GOT3 (cell line): Measurements from ENCODE around the gene MACROH2A1.

Experiments
- DNase-seq: peaks from one replicate; lab custom pipeline; 2025; ENCODE audit warnings: mixed read lengths; lab: John Stamatoyannopoulos, UW

MACROH2A1 gene

DNA sequence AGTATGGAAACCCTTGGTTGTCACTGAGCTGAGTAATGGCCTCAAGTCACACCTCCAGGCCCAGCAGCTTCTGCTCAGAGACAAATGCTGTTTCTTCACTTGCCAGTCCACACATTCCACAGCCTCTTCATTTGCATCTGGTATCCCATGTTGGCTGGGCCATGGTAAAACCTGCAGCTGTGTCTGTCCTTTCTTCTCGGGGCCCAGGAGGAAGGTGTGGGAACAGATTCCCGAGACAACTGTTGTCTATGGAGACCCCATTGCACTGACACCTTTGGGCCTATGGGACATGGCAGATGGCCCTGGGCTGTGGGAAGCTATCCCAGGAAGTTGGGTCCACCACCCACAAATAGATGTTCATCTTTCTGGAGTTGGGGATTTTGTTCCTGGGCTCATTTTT lies 85.1 kb downstream of the MACROH2A1 start:
- no peak for DNase-seq

DNA sequence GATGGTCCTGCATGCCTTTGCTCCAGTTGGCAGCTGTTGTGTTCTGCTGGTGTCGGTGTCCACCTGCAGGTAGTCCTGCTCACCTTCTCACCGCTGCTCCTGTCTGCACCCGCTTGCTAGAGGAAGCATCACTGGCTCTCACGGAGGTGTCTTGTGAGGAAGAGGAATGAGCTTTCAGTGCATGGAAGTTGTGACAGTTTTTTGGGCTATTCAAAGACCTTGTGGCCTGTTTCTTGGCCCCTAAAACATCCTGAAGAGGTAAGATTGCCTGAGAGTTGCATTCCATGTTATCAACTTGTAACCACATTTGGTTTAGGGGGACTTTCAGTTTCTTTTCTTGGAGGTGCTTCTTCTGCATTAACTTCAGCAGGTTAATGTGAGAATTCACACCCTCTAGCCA lies 85.6 kb downstream of the MACROH2A1 start:
- no peak for DNase-seq

DNA sequence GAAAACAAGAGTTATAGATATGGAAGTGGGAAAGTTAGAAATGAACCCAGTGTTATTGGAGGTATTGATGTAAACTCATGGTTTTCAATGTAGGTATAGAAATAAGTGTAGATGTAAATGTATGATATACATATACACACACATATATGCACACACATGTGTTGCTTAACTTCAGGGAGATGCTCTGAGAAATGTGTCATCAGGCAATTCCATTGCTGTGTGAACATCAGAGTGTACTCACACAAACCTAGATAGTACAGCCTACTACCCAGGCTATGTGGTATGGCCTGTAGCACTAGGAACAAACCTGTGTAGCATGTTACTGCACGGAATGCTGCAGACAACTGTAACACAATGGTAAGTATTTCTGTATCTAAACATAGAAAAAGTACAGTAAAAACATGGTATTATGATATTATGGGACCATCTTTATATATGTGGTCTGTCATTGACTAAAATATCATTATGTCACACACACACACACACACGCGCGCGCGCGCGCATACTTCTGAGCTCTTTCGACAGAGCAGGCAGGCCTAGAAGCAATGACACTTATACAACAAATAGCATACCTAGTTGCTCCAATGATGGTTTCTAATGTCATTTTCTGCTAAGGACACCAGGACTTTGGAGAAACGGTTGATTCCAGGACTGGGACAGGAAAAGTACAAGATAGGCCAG lies 86.6 kb downstream of the MACROH2A1 start:
- DNase-seq: no peak

DNA sequence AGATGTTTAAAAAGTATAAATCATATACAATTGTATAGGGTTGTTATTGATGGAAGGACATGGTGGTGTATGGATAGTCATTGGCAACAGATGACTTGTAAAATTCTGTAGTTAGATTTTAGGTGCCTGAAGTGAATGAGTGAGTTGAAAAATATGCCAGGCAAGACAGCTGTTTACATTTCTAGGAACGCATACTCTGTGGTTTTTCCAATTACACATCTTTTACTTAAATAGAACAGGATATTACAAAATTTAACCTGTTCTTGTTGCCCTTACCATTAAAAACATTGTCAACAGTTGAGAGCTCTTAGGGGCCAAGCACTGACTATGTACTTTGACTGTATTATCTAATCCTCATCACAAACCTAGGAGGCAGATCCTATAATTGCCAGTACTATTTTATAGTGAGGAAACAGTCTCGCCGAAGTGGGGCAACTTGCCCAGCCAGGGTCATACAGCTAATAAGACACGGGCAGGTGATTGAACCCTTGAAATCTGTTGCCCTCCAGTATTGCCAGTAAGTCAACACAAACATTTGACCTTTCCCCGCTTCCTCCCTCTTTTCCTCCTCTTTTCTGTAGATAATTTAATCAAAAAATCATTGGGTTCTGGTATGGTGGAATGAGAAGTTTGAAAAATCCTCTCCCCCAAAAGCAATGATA lies 88.6 kb downstream of the MACROH2A1 start:
- no peak for DNase-seq

DNA sequence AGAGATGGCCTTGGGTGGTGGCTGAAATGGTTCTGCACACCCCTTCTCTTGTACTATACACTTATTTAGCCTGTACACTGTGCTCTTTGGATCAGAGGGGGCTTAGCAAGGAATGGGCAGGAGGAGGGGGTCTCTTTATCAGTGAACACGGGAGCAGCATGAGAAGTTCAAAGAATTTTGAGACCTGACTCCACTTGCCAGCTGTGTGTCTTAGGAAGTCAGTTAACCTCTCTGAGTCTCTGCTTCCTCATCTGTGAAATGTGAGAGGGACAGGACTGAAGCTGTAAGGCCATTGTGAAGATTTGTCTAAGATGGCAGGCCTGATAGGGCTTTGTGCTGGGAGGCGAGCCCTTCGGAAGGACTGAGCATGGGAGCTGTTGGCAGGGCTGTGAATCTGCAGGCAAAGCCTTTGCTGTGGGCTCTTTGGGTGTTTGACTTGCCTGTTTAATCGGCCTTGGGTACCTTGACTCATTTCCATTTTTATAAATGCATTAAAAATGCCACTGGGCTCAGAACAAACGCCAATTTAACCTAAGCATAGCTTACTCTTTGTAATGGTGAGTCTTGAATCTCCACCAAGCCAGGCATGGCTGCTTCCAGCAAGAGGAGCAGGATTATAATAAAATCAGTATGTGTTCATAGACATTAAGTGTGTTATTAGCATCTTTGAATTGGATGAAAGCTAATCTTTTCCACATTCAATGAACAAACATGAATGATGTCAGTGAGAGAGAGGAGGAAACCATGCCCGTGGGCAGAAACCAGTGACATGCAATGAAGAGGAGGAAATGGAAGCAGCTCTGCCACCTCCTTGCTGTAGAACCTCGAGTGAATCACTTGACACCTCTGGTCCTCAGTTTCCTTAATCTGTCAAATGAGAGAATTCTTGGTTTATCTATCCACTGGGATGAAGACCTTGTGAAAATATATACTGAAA lies 89.4 kb downstream of the MACROH2A1 start:
- no peak for DNase-seq

DNA sequence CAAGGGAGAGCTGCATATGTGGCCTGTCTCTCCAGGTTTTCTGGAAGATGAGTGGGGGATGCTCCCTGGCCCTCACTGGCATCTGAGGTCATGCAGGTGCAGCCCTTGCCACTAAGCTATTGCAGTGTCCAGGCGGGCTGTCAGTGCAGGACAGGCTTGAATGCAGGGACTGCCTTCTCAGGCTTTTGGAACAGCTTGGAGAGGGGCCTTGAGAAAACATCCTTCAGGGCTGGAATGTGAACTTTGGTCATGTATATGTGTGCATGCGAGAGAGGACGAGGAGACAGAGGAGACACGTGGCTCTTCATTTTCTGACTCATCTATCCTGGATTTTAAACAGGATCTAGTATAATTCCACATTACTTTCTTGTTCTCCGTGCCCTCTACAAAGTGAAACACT lies 90.3 kb downstream of the MACROH2A1 start:
- no peak for DNase-seq

DNA sequence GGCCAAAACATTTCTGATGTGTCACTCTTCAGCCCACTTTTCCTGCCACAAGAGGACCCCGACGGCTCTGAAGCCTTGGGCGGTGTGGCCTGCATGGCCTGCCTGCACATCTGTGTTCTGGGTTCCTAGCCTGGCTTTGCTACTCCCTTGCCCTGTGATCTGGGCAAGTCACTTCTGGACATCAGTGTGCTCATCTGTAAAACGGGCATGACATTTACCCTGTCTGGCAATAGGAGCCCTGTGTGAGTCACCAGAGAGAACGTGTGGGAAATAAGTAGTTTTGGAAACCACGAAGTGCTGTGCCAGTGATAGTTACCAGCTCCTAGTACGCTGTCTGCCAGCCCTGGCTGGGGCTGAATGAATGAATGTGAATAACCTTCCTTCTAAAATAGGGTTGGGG lies 90.8 kb downstream of the MACROH2A1 start:
- no peak for DNase-seq

DNA sequence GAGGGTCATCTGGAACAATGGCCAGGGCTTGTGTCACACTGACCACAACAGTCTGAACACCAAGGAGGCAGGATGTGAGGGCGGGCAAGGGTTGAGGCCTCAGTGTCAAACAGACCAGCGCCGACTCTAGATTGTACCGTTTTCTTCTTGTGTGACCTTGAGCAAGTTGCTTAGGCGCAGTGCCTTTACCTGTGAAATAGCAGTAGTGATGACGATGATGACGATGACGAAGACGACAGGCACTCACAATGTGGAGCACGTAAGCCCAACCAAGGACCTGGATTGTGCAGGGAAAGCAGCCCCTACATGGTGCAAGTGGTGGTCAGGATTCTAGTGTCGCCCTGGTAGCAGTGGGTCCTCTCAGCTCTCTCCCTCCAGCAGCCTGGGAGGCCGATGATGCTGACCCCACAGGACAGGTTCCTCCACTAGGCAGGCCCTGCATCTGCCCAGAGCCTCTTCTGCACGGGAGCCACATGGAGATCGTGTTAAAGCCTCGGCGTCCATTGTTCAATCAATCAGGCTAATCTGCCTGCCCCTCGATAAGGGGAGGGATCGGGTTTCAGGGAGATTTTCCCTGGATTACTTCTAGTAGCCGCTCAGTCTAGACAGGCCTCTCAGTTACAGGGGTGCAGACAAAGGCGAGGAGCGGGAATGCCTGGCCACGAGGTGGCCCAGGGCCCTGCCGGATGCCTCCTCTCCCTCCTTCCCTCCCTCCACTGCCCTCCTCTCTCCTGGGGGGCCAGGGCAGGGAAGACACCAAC lies 91.7 kb downstream of the MACROH2A1 start:
- no peak for DNase-seq

DNA sequence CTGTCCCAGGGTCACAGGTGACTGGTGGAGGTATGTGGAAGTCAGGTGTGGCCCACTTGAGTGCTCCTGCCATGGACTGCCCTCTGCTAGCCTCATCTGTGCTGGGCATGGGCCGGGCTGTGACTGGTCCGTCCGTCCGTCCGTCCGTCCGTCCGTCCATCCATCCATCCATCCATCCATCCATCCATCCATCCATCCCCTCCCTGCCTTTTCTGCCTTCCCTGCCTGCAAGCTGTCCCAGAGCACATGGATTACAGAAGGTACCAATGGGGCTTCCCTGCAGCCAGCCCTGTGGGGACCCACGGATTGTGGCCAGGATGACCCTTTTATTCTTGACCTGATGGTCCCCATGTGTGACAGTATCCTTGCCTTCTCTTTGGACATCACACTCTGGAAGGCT lies 92.5 kb downstream of the MACROH2A1 start:
- DNase-seq: no peak

DNA sequence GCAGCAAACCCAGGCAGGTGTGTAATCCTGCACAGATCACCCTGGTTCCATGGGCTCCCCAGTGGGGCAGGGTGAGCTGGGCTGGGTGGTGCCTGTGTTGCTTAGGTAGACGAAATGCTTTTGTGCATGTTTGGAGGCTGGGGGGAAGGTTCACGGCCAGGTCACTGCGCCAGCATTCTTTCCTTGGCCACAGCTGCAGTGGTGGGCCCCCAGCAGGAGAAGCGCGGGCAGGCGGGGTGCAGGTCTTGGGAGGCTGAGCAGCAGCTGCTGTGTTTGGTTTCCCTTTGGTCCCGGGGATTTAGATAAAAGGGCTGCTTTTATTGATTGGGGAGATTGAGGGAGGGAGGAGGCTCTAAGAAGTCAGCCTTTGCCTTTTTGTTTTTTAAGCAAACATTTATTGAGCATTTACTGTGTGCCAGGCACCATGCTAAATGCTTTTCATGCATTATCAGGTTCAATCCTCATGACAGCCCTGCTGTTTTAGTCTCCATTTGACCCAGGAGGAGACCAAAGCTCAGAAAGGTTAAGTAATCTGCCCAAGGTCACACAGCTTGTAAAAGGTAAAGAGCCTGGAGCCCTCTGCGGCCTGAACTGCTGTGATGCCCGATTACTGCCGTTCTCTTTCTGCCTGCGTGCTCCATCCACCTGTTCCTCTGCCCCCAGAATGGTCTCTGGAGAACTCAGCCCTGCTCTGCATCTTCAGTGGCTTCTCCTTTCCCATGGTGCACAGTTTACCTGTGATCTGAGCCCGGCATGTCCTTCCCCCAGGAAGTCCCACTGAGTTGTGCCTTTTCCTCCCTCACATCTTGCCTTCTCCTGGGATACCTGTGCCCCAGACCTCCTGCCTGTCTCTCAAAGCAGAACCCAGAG lies 94.4 kb downstream of the MACROH2A1 start:
- DNase-seq: no peak

DNA sequence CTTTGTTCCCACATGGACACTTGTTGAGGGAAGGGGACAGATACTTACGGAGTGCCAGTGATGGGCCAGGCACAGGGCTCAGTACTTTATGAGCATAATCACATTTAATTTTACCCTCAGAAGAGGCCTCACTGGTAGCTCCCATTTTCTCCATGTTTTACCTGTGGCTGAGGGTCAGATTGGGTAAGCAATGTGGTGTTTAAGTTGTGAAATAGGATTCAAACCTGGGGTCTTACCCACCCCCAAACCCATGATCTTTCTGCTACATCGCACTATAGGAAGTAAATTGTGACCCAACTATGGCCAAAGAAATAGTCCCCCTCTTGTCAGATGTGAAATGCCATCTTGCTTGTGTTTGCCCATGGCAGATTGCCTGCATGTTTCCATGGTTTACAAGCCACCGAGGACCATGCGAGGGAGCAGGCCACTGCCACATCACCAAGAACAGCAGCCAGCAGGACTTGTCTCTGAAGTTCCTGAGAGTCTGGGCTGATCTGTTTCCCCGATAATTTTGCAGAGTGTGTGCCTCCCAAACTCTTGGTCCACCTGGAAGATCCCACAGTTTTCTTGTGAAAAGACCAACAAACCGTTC lies 95.4 kb downstream of the MACROH2A1 start:
- no peak for DNase-seq

DNA sequence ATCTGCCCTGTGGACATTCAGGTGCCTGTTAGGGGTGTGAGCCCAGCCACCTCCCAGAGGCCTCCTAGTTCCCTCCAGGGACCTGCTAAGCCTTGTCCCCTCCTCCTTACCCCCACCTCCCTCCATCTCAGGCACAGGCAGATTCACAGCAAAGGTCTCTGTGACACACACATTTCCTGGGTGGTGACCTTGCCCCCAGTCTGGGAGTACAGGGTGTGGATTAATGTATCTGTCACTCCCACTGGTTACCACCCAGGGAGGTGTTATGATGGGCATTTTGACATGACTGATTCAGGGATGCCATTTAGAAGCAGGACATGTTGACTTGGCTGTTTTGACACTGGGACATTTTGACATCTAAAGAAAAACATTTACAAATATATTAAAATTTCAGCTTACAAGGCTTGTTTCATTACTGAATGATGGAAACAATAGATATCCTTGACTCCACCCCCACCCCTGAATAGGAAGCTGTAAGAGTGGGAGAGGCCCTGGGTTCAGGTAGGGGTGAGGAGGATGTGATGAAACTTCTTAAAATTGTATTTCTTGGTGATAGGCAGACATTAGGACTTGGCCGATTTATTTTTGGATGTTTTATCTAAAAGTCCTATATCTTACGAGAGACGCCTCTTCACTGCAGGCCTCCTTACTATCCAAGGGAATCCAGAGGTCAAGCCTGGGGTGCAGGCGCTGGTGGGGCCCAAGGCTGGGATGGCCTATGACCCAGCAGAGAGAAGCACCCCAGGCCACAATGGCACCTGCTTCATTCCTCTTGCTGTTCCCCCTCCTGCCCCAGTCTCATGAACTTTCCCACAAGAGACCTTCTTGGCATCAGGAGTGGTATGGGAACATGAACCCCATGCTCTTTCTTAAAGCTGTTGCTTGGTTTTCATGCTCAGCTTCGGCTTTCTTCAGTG lies 101.9 kb downstream of the MACROH2A1 start:
- DNase-seq: no peak

DNA sequence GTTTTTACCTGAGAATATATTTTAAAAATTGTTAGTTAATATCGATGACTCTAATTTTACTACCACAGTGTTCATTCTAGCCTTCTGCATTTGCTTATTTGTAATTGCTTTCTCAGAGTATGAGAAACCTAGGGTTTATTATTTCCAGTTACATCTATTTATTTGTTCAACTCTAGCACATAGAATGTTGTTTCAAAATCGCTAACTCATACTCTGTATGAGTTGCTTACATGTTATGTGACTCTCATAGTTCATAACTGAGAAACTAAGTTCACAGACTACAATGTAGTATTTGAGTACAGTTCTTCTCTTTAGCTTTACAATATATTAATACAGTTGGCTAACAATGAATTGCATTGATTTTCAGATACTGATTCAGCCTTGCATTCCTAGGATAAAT lies 103.2 kb downstream of the MACROH2A1 start:
- DNase-seq: no peak

DNA sequence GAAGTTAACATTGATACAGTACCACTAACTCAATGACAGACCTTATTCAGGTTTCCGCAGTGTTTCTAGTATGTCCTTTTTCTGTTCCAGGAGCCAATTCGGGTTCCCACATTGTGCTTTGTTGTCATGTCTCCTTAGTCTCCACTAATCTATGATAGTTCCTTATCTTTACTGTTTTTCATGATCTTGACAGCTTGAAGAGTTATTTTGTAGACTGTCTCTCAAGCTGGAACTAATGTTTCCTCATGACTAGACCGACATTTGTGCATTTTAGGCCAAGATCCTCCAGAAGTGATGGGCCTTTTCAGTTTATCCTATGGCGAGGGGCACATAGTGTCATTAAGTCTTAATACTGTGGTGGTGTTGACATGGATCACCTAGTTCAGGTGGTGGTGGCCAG lies 104.2 kb downstream of the MACROH2A1 start:
- no peak for DNase-seq

DNA sequence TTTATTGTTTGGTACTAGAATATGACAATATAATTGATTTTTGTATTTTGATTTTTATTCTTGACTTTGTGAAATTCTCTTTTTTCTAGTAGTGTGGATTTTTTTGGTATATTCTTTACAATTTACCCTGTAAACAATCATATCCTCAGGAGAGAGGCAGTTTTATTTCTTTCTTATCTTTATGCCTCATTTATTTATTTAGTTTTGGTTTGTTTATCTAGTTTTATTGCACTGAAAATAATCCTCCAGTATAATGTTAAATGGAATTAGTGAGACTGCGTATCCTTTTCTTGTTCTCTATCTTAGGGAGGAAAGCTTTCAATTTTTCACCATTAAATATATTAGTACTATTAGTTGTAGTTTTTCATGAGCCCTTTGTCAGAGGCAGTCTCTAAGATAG lies 109.4 kb downstream of the MACROH2A1 start:
- no peak for DNase-seq

DNA sequence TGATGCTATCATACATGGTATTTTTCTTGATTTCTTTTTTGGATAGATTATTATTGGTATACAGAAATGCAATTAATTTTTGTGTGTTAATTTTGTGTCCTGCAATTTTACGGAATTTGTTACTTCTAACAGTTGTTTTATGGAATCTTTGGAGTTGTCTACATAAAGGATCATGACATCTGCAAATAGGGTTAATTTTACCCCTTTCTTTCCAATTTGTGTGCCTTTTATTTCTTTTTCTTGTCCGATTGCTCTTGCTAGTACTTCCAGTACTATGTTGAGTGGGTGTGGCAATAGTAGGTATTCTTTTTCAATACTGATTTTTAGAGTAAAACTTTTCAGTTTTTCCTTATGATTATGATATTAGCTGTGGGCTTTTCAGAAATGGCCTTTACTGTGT lies 111.5 kb downstream of the MACROH2A1 start:
- no peak for DNase-seq
